ENCODE measurements around the gene TPRX1.
"Not testable (repeated sequence)": the region's sequence is repeated elsewhere in the genome, so short reads cannot be mapped to it uniquely, and the experiment has no call there.

Gene TPRX1

DNA sequence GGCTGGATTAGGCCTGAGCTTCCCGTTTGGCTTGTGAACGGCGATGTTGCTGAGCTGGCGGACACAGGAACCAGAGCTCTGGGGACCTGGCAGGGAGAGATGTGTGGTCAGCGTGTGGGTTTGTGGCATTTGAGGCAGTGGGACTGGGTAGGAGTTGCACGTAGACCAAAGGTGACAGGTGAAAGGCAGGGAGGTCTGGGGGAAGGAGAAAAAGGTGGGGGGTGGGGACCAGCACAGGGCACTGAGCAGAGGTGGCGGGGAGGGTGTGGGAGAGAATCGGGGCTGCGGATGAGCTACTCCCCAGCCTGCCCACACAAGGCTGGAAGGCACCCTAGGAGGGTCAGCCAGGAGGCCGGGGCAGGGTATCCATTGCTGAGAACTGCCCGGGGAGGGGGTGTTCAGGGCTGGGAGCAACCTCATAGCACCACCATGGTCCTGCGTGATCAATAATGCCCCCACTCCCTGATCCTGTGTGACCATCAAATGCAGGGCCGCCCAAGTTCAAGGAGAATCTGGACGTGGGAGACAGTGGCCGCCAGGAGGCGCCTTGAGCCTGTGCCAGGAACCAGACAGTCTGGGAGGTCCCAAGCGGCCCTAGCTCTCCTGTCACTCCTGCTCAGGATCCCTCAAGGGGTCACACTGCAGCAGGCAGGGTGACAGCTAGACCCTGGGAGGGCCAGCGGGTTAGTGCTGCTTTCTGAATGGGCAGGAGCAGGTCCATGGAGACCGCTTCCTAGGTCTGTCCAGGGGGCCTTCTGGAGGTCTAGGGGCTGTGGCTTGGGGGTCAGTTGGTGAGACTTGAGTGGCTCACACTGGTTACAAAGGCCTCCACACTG, 38.6 kb downstream of the TPRX1 start:
- peak; percentile 53 for DNase-seq

GRCh38 chr19:47764705-47765104, 39.6 kb downstream of the TPRX1 start:
- not testable (repeated sequence) for DNase-seq

GRCh38 chr19:47762615-47763308, 41.6 kb downstream of the TPRX1 start:
- no peak for DNase-seq

GRCh38 chr19:47762151-47762550, 42.2 kb downstream of the TPRX1 start:
- no peak for DNase-seq

- no peak for DNase-seq
Observed at GRCh38 chr19:47761566-47761965, 42.8 kb downstream of the TPRX1 start.

DNA sequence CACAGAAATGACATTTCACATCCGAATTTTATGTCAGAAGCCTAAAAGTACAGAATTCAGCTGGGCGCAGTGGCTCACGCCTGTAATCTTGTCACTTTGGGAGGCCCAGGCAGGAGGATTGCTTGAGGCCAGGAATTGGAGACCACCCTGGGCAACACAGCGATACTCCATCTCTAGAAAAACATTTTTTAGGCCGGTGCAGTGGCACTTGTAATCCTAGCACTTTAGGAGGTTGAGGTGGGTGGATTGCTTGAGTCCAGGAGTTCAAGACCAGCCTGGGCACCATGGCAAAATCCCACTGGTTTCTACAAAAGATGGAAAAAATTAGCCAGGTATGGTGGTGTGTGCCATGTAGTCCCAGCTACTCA, 43.7 kb downstream of the TPRX1 start:
- DNase-seq, result no peak

DNA sequence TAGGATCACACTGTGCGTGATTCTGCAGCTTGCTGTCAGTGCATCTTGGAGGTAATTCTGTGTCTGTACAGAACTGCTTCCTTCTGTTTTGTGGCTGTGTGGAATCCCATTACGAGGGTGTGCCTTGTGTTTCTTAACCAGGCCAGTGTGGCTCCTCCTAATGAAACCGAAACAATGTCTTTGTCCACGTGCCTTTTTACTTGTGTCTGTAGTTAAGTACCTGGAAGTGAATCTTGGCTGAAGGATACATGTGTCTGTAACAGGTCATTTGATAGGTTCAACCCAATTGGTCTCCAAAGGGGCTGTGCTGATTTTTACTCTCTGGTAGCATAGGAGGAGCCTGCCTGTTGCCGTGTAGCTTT, 45.9 kb downstream of the TPRX1 start:
- DNase-seq, result no peak

DNA sequence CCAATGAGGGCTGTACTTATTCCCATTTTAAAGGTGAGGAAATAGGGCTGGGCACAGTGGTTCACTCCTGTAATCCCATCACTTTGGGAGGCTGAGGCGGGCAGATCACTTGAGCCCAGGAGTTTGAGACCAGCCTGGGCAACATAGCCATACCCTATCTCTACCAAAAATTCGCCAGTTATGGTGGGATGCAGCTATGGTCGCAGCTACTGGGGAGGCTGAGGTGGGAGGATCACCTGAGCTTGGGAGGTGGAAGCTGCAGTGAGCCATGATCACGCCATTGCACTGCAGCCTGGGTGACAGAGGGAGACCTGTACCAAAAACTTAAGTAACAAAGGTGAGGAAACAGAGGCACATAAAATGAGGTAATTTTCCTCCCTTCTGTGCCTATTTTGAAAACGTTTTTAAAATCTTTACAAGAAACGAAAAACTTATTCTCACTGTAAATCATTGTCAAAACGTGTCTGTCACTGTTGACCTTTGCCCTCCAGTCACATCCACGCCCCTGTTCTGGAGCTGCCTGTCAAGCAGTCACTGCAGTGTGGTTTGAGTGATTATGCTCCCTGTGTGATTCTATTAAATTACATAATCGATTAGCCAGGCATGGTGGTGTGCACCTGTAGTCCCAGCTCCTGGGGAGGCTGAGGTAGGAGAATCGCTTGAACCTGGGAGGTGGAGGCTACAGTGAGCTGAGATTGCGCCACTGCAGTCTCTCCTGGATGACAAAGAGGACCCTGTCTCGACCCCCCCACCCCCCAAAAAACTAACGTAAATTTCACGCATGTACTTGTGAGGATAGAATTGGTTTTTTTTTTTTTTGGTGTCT, 46.5 kb downstream of the TPRX1 start:
- DNase-seq, result no peak

DNA sequence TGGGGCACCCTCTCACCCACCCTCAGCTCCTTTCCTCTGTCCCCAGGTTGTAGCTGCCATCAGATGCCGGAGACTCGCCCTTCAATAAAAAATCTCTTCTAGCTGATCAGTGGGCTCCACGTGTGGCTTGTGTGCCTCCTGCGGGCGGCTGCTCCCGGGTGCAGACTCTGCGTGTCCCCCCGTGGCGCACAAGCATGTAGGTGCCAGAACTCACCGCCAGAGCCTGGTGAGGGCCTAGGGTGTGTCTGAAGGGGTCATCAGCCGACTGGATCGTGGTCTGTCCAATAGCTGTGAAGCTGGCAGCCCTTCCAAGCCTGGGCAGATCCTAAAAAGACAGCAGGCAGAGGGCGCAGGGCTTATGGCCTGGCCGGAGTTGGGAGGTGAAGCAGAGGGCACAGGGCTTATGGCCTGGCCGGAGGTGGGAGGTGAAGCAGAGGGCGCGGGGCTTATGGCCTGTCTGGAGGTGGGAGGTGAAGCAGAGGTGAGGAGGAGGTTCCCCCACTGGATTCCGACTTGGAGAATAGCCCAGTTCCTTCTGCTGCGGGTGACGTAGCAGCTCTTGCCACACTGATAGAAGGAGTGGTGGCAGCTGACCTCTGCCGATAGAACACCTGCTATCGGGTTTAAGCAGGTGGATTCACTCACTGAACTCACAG, 47.3 kb downstream of the TPRX1 start:
- DNase-seq, result no peak

- DNase-seq, result no peak
Observed at GRCh38 chr19:47756627-47756929, 47.8 kb downstream of the TPRX1 start.

DNA sequence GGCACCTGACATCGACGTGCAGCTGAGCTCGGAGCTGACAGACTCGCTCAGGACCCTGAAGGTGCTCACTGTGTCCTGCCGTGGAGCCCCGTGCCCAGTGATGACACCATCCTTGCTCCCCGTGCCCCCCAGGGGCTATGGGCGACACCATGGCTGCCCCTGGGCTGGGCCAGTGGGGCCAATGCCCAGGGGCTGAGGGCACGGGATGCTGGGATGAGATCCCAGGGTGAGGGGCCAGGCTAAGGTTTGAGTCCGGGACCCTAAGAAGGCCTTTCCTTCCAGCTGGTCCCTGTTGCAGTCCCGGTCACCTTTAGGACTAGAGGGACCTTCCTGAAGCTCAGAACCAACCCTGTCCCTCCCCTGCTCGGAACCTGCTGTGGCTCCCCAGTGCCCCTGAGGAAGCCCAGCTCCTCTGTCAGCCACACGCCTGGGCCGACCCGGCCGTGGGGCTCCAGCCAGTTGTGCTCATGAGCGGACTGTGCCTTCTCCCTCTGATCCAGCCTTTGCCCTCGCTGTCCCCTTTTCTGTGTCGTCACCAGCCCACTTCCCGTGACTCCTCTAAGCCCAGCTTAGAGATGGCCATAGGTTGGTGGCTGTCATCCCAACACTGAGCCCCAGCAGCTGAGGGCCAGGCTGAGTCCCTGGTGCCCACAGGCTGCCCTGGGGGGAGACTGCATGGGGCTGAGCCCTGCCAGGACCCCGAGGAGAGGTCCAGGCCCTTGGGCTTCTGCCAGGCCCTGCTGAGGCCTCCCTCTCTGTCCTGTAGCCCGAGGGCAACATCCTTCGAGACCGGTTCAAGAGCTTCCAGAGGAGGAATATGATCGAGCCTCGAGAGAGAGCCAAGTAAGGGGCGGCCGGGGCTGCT, 48.4 kb downstream of the TPRX1 start:
- DNase-seq, result no peak

GRCh38 chr19:47755065-47755761, 49.1 kb downstream of the TPRX1 start:
- DNase-seq, result no peak

- no peak for DNase-seq
Observed at GRCh38 chr19:47754206-47755064, 49.9 kb downstream of the TPRX1 start.

DNA sequence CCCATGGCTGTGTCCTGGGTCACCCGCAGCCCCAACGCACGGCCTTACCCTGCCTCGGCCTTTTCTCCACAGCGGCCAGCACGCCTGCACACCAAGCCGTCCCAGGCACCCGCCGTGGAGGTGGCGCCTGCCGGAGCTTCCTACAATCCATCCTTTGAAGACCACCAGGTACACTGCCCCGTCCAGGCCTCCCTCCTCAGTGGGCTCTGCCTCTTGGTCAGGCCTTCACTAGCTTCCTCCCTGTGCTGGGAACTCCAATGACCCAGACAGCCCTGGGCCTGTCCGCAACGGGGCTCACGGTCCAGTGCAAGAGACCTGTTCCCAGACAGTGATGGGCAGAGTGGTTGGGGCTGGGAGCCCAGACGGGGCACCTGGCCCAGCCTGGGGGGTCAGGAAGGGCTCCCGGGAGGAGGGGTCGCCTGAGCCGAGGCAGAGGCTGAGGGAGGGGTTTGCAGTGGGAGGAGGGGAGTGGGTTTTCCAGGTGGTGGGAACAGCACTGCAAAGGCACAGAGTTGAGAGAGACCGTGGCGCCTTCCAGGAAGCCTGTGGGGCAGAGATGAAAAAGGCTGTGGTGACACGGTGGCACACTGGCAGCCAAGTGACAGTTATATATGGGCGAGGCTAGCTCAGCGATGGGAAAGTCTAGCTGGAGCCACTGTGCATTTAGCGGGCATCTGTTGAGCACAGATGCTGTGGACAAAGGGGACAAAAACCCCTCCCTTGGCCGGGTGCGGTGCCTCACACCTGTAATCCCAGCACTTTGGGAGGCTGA, 51.7 kb downstream of the TPRX1 start:
- no peak for DNase-seq

Data from activated CD4-positive, alpha-beta T cell treated with anti-CD3 and anti-CD28 coated beads for 48 hours (primary cell).